D721Med (cell line): ENCODE results near the gene PSMA2.
A peak's percentile ranks its signal among the peaks of the same experiment; 100 is the strongest.

Source experiments
- DNase-seq: peaks from one replicate; pipeline ENCODE4 v3.0.0; 2011; ENCODE audit warnings: low spot score; ENCODE audit not compliant: insufficient read length
- FAIRE-seq: peaks from 2 replicates; lab custom pipeline; 2011; peaks lifted over from hg19 to GRCh38; lab: Jason Lieb, UNC
- CTCF ChIP-seq: IDR thresholded peaks from 2 replicates; pipeline ENCODE4 v1.5.1; 2012; ENCODE audit warnings: mild to moderate bottlenecking, control low read depth; ENCODE audit not compliant: insufficient read depth; ENCODE audit errors: missing control alignments

PSMA2 gene

DNA sequence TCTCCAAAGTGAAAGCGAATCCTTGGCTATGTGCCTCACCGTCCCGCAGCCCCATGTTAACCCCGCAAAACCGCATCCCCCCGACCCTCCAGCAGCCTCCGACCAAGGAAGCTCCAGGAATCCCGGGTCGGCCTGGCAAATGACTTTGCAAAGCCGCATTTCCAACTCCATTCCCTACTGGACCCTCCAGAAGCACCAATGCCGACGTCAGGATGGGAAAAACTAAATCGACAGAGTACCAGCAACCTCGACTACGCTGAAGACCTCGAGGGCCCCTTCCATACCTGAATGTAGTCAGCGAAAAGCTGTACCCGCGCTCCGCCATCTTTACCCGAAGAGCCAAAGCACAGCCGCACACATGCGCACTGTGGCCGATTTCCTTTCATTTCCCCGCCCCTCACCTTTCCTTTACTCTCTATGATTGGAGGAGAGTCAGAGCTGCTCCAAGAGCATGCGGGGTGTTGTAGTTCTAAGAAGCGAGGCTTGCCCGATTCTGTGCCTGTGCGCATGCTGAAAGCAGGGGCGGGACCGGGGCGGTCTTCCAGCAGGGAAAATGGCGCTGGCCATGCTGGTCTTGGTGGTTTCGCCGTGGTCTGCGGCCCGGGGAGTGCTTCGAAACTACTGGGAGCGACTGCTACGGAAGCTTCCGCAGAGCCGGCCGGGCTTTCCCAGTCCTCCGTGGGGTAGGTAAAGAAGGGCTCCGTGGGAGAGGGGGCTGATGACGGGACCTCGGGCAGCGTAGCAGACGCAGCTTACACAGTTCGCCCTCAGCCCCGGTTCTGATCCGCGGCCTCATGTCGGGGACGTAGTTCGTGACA is at the start of gene PSMA2, which contains the start of gene MRPL32:
Gene PSMA2, minus strand, starts transcription at position 341 of the 818 bp plus-strand sequence. Its CDS starts 16 bp downstream, at position 325.
Gene MRPL32, plus strand, starts transcription at position 543 of the 818 bp plus-strand sequence. Its CDS starts 11 bp downstream, at position 554.
- FAIRE-seq (no peak), DNase-seq (peak; percentile 82)
- no peak for TF ChIP-seq CTCF

GRCh38 chr7:42981601-42982000 is 49.6 kb upstream of the PSMA2 start:
- FAIRE-seq, result no peak
- DNase-seq, result no peak
- TF ChIP-seq CTCF, result no peak

DNA sequence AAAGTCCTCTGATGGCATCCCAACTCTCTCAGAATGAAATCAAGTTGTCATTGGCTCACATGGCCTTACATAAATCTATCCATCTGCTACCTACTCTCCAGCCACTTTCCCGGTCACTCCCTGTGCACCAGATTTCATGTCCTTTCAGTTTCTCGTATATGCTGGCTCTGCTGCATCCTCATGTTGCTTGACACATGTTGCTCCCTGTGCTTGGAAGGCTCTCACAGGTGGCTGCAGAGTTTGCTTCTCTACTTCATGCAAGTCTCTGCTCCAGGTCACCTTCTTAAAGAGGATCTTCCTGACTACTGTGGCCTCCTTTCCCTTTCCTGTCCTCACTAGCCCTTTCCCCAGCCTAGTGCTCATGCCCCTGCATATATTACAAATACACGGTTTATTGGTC is 48.5 kb upstream of the PSMA2 start:
- FAIRE-seq, result no peak
- DNase-seq, result no peak
- TF ChIP-seq CTCF, result no peak

DNA sequence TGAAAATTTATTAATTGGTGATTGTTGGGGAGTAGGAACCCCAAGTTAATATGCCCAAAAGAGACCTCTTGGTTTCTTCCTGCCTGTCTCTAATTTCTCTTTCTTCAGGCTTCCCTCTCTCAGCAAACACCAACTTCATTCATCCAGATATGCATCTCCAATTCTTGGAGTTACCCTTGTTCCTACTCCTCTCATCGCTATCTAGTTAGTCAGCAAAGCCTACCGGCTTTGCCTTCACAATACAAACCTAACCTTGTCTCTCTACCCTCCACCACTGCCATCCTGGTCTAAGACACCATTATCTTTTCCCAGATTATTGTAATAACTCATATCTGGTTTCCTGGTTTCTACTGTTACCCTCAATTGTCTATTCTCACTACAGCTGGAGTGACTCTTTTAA is 48.1 kb upstream of the PSMA2 start:
- FAIRE-seq (no peak), DNase-seq (no peak)

GRCh38 chr7:42978496-42978895 is 46.5 kb upstream of the PSMA2 start:
- DNase-seq (no peak), FAIRE-seq (no peak)
- TF ChIP-seq CTCF, result no peak

More for the DNA sequence above, 48.1 kb upstream of the PSMA2 start:
- TF ChIP-seq CTCF, result no peak

DNA sequence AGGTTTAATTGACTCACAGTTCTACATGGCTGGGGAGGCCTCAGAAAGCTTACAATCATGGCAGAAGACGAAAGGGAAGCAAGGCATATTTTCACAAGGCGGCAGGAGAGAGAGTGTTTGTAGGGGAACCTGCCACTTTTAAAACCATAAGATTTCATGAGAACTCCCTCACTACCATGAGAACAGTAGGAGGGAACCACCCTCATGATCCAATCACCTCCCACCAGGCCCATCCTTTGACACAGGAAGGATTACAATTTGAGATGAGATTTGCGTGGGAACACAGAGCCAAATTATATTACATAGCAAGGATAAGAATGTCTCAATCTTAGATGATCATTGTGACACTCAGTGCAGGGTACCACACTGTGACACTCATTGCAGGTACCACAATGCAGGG is 44.4 kb upstream of the PSMA2 start:
- no peak for FAIRE-seq
- no peak for DNase-seq
- TF ChIP-seq CTCF, result no peak

GRCh38 chr7:42972699-42973500 is 40.9 kb upstream of the PSMA2 start:
- TF ChIP-seq CTCF, result no peak
- DNase-seq (no peak), FAIRE-seq (no peak)
